HEK293T (cell line): ENCODE results near the gene PRDM16.

ENCODE experiments used
- ARNT ChIP-seq: fragments of 450-650 bp; IDR thresholded peaks from 2 replicates; pipeline ENCODE4 v1.6.1; 2017; ENCODE audit warnings: mild to moderate bottlenecking
- BHLHE40 ChIP-seq: fragments of 450-650 bp; IDR thresholded peaks from 2 replicates; pipeline ENCODE4 v1.6.1; 2016; ENCODE audit warnings: mild to moderate bottlenecking, moderate library complexity, borderline replicate concordance
- LEF1 ChIP-seq: fragments of 450-650 bp; IDR thresholded peaks from 2 replicates; pipeline ENCODE4 v1.6.1; 2017; ENCODE audit warnings: mild to moderate bottlenecking, borderline replicate concordance

DNA sequence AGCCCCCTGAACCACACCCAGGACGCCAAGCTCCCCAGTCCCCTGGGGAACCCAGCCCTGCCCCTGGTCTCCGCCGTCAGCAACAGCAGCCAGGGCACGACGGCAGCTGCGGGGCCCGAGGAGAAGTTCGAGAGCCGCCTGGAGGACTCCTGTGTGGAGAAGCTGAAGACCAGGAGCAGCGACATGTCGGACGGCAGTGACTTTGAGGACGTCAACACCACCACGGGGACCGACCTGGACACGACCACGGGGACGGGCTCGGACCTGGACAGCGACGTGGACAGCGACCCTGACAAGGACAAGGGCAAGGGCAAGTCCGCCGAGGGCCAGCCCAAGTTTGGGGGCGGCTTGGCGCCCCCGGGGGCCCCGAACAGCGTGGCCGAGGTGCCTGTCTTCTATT lies 342.8 kb downstream of the PRDM16 start:
- TF ChIP-seq ARNT, result no peak
- TF ChIP-seq LEF1, result no peak
- no peak for TF ChIP-seq BHLHE40
